ENCODE results near the gene PIK3R1.

DNA sequence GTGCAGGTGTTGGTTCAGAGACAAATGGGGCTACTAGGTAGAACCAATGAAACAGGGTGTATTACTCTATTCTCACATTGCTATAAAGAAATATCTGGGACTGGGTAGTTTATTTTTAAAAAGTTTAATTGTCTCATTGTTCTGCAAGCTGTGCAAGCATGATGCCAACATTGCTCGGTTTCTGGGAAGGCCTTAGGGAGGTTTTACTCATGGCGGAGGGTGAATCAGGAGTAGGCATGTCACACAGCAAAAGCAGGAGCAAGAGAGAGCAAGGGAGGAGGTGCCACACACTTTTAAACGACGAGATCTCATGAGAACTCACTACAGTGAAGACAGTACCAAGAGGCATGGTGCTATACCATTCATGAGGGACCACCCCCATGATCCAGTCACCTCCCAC is 134.6 kb downstream of the PIK3R1 start:
- TF ChIP-seq, protein P1, sequence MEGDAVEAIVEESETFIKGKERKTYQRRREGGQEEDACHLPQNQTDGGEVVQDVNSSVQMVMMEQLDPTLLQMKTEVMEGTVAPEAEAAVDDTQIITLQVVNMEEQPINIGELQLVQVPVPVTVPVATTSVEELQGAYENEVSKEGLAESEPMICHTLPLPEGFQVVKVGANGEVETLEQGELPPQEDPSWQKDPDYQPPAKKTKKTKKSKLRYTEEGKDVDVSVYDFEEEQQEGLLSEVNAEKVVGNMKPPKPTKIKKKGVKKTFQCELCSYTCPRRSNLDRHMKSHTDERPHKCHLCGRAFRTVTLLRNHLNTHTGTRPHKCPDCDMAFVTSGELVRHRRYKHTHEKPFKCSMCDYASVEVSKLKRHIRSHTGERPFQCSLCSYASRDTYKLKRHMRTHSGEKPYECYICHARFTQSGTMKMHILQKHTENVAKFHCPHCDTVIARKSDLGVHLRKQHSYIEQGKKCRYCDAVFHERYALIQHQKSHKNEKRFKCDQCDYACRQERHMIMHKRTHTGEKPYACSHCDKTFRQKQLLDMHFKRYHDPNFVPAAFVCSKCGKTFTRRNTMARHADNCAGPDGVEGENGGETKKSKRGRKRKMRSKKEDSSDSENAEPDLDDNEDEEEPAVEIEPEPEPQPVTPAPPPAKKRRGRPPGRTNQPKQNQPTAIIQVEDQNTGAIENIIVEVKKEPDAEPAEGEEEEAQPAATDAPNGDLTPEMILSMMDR (IDR thresholded peaks at IDR 0.05) = no peak
- no peak for TF ChIP-seq POLR2A (IDR thresholded peaks at IDR 0.05)
